ENCODE data around the gene STARD8.
"Not testable (repeated sequence)": the region's sequence is repeated elsewhere in the genome, so short reads cannot be mapped to it uniquely, and the experiment has no call there.

The STARD8 gene

GRCh38 chrX:68717663-68718442 is 70.4 kb downstream of the STARD8 start:
- no peak for DNase-seq (ENCODE audit: low read depth in 2 of 2)

GRCh38 chrX:68718443-68718820 is 71.0 kb downstream of the STARD8 start:
- DNase-seq (ENCODE audit: low read depth in 2 of 2), result no peak

- no peak for DNase-seq (ENCODE audit: low read depth in 2 of 2)
Measured at GRCh38 chrX:68719181-68719903, 71.9 kb downstream of the STARD8 start.

- no peak for DNase-seq (ENCODE audit: low read depth in 2 of 2)
Measured at GRCh38 chrX:68719904-68720614, 72.6 kb downstream of the STARD8 start.

GRCh38 chrX:68720851-68721250 is 73.4 kb downstream of the STARD8 start:
- DNase-seq (ENCODE audit: low read depth in 2 of 2), result no peak

- DNase-seq (ENCODE audit: low read depth in 2 of 2), result no peak
Measured at GRCh38 chrX:68721546-68721945, 74.1 kb downstream of the STARD8 start.

- DNase-seq (ENCODE audit: low read depth in 2 of 2), result no peak
Measured at GRCh38 chrX:68721991-68722860, 74.8 kb downstream of the STARD8 start.

GRCh38 chrX:68723491-68724155 is 76.2 kb downstream of the STARD8 start:
- DNase-seq (ENCODE audit: low read depth in 2 of 2), result no peak

- no peak for DNase-seq (ENCODE audit: low read depth in 2 of 2)
Measured at GRCh38 chrX:68724531-68725020, 77.1 kb downstream of the STARD8 start.

GRCh38 chrX:68725756-68726365 is 78.4 kb downstream of the STARD8 start:
- DNase-seq (ENCODE audit: low read depth in 2 of 2), result no peak

GRCh38 chrX:68726366-68726765 is 78.9 kb downstream of the STARD8 start:
- DNase-seq (ENCODE audit: low read depth in 2 of 2), result no peak

- no peak for DNase-seq (ENCODE audit: low read depth in 2 of 2)
Measured at GRCh38 chrX:68727696-68728095, 80.2 kb downstream of the STARD8 start.

GRCh38 chrX:68728186-68728585 is 80.7 kb downstream of the STARD8 start:
- DNase-seq (ENCODE audit: low read depth in 2 of 2), result no peak

GRCh38 chrX:68731254-68731653 is 83.8 kb downstream of the STARD8 start:
- no peak for DNase-seq (ENCODE audit: low read depth in 2 of 2)

GRCh38 chrX:68732906-68733493 is 85.5 kb downstream of the STARD8 start:
- DNase-seq (ENCODE audit: low read depth in 2 of 2), result peak in 1 of 2 experiments; percentile 2

GRCh38 chrX:68735266-68735665 is 87.8 kb downstream of the STARD8 start:
- no peak for DNase-seq (ENCODE audit: low read depth in 2 of 2)

- not testable (repeated sequence) for DNase-seq (ENCODE audit: low read depth in 2 of 2)
Measured at GRCh38 chrX:68741864-68742263, 94.4 kb downstream of the STARD8 start.

- DNase-seq (ENCODE audit: low read depth in 2 of 2), result no peak
Measured at GRCh38 chrX:68743754-68744153, 96.3 kb downstream of the STARD8 start.

- no peak for DNase-seq (ENCODE audit: low read depth in 2 of 2)
Measured at GRCh38 chrX:68746988-68747387, 99.5 kb downstream of the STARD8 start.

GRCh38 chrX:68748030-68748429 is 100.6 kb downstream of the STARD8 start:
- DNase-seq (ENCODE audit: low read depth in 2 of 2), result no peak

Measured in fibroblast of skin of left biceps (primary cell).